Keratinocyte (primary cell): ENCODE measurements around the gene LONP2.

Experiments used
- CTCF ChIP-seq, 3 experiments: IDR thresholded peaks in 1 of 3; conservative IDR thresholded peaks in 1 of 3; optimal IDR thresholded peaks in 1 of 3; 2 replicates in 2 of 3; 3 replicates in 1 of 3; pipeline versions ENCODE3 to v1.5.1; 2011; ENCODE audit warnings: low read length in 3 of 3, mild to moderate bottlenecking in 3 of 3, moderate library complexity in 2 of 3, control low read depth in 1 of 3, inconsistent platforms in 1 of 3; ENCODE audit not compliant: insufficient read depth in 2 of 3; ENCODE audit errors: extremely low read depth in 1 of 3
- EZH2 ChIP-seq: IDR thresholded peaks from one replicate; pipeline ENCODE4 v1.6.1; 2012; ENCODE audit warnings: inconsistent platforms, mild to moderate bottlenecking, low read length, moderate library complexity

GRCh38 chr16:48235058-48235555 lies 9.0 kb upstream of the LONP2 start:
- TF ChIP-seq CTCF (optimal IDR thresholded peaks at IDR 0.05 in 1 of 3, IDR thresholded peaks at IDR 0.05 in 1 of 3, conservative IDR thresholded peaks at IDR 0.05 in 1 of 3; ENCODE audit: extremely low read depth in 1 of 3, insufficient read depth in 2 of 3, low read length in 3 of 3), result no peak
- no peak for TF ChIP-seq EZH2
